Caco-2 (cell line): ENCODE measurements around the gene HHLA2. TPM values are rescaled to one million over a fixed set of nuclear protein-coding genes. Genes with fewer than 3 reads are reported as not detected.

Experiments
- BruUV-seq: library from RNA; stranded (reverse); fragments of 400-500 nt; replicated peaks from 2 replicates; lab custom pipeline; 2021; lab: Mats Ljungman, UMichigan
- CTCF ChIA-PET: fragments of 300-600 bp; sonication (Branson Sonifier 250); formaldehyde crosslinking; loops from one replicate; lab custom pipeline; 2022; ENCODE audit warnings: antibody characterized with exemption; lab: Charles Lee
- POLR2A ChIA-PET: fragments of 300-600 bp; sonication (Branson Sonifier 250); formaldehyde crosslinking; loops from one replicate; lab custom pipeline; 2022; ENCODE audit warnings: antibody characterized with exemption; lab: Charles Lee
- DNase-seq, 2 experiments: peaks; one replicate each; pipeline versions ENCODE4 v3.0.0 to v3.0.0-alpha.2; 2020 to 2022
- H3K27me3 ChIP-seq: replicated peaks from 2 replicates; pipeline ENCODE4 v1.6.0; 2011; ENCODE audit warnings: low read length; ENCODE audit not compliant: control insufficient read depth, insufficient read depth
- H3K36me3 ChIP-seq: 2 replicates; pipeline ENCODE4 v1.5.1; 2011; ENCODE audit warnings: low read length; ENCODE audit not compliant: control insufficient read depth, insufficient read depth
- H3K4me1 ChIP-seq: fragments of 250-450 bp; sonication (Bioruptor Pico); 2 replicates; pipeline ENCODE4 v1.5.1; 2020; ENCODE audit warnings: mild to moderate bottlenecking
- H3K4me3 ChIP-seq: 2 replicates; pipeline ENCODE4 v1.5.1; 2011; ENCODE audit warnings: low read depth, mild to moderate bottlenecking, control low read depth, low read length
- H3K9me3 ChIP-seq: fragments of 250-450 bp; sonication (Bioruptor Pico); 2 replicates; pipeline ENCODE4 v1.5.1; 2020; ENCODE audit warnings: mild to moderate bottlenecking, moderate library complexity
- H3K27ac Mint-ChIP-seq: one replicate; pipeline ENCODE4 v1.8.0; 2022; ENCODE audit warnings: mixed read lengths; ENCODE audit not compliant: unreplicated experiment
- H3K27me3 Mint-ChIP-seq: one replicate; pipeline ENCODE4 v1.8.0; 2022; ENCODE audit warnings: mixed read lengths; ENCODE audit not compliant: insufficient read depth, unreplicated experiment
- H3K36me3 Mint-ChIP-seq: one replicate; pipeline ENCODE4 v1.8.0; 2022; ENCODE audit warnings: mild to moderate bottlenecking, mixed read lengths; ENCODE audit not compliant: insufficient read depth, unreplicated experiment
- H3K4me1 Mint-ChIP-seq: one replicate; pipeline ENCODE4 v1.8.0; 2022; ENCODE audit warnings: low read depth, mixed read lengths; ENCODE audit not compliant: unreplicated experiment
- H3K4me3 Mint-ChIP-seq: one replicate; pipeline ENCODE4 v1.8.0; 2022; ENCODE audit warnings: mild to moderate bottlenecking, moderate library complexity, mixed read lengths; ENCODE audit not compliant: unreplicated experiment
- H3K9me3 Mint-ChIP-seq: one replicate; pipeline ENCODE4 v1.8.0; 2022; ENCODE audit warnings: mixed read lengths; ENCODE audit not compliant: unreplicated experiment
- intact Hi-C: fragments of 100-400 bp; cut with micrococcal nuclease; formaldehyde crosslinking; loops from one replicate; pipeline ENCODE4 v1.10.0; 2022; ENCODE audit not compliant: unreplicated experiment
- total RNA-seq: library from RNA; stranded (reverse); gene quantifications from 2 replicates; pipeline ENCODE4 v1.2.3, GENCODE V29; 2022
- TF ChIP-seq, protein P1 (sequence below), 2 experiments: fragments of 200-600 bp in 1 of 2; IDR thresholded peaks; 1 replicate in 1 of 2; 2 replicates in 1 of 2; pipeline versions ENCODE4 v1.5.1 to v1.8.0; 2011 to 2022; ENCODE audit warnings: antibody characterized with exemption in 1 of 2, control low read depth in 1 of 2, inconsistent platforms in 1 of 2, low read depth in 1 of 2, low read length in 1 of 2, mild to moderate bottlenecking in 1 of 2, moderate library complexity in 1 of 2; ENCODE audit not compliant: insufficient read depth in 1 of 2, severe bottlenecking in 1 of 2, unreplicated experiment in 1 of 2

The HHLA2 gene
- total RNA-seq, 1 experiment from 2014 or later: 0.50 TPM

DNA sequence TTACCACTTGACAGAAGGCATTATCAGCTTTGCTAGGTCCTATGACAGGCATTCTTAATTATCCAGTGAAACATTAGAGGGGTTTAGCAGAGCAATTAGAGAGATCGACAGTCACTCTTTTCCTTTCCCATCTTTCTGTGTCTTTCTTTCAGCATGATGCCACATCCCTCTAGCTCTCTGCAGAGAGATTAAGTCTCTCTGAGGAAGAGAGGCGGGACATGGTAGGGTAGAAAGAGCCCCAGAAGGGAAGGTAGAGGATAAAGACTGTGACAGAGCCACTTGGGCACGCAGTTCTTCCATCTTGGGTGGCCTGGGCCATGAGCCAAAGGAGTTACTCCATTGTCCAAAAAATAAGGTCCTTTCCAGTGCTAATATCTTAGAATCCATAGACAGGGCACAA lies 55.8 kb downstream of the HHLA2 start:
- CTCF ChIA-PET: no interaction called here
- Mint-ChIP-seq H3K9me3 (no peaks in the 10 kb centered on the region), H3K27ac (no peak overlapping the region), H3K4me3 (no peak overlapping the region), H3K27me3 (no peaks in the 10 kb centered on the region), H3K36me3 (no peaks in the 10 kb centered on the region), H3K4me1 (peaks cover 3% of the 10 kb centered on the region)
- Histone ChIP-seq H3K4me3 (no peak overlapping the region), H3K27me3 (no peaks in the 10 kb centered on the region), H3K9me3 (no peaks in the 10 kb centered on the region), H3K36me3 (no peaks in the 10 kb centered on the region), H3K4me1 (no peaks in the 10 kb centered on the region)
- DNase-seq: no peak
- TF ChIP-seq, protein P1, sequence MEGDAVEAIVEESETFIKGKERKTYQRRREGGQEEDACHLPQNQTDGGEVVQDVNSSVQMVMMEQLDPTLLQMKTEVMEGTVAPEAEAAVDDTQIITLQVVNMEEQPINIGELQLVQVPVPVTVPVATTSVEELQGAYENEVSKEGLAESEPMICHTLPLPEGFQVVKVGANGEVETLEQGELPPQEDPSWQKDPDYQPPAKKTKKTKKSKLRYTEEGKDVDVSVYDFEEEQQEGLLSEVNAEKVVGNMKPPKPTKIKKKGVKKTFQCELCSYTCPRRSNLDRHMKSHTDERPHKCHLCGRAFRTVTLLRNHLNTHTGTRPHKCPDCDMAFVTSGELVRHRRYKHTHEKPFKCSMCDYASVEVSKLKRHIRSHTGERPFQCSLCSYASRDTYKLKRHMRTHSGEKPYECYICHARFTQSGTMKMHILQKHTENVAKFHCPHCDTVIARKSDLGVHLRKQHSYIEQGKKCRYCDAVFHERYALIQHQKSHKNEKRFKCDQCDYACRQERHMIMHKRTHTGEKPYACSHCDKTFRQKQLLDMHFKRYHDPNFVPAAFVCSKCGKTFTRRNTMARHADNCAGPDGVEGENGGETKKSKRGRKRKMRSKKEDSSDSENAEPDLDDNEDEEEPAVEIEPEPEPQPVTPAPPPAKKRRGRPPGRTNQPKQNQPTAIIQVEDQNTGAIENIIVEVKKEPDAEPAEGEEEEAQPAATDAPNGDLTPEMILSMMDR (IDR thresholded peaks at IDR 0.05; ENCODE audit: insufficient read depth in 1 of 2, low read depth in 1 of 2, low read length in 1 of 2, severe bottlenecking in 1 of 2, unreplicated experiment in 1 of 2): no peak
- no TSS peak for BruUV-seq
- POLR2A ChIA-PET: no interaction called here
- intact Hi-C loops: no loop called here

GRCh38 chr3:108354562-108354961 lies 58.2 kb downstream of the HHLA2 start:
- no peaks in the 10 kb centered on the region for H3K9me3 Mint-ChIP-seq
- no peaks in the 10 kb centered on the region for H3K9me3 ChIP-seq
- no peak overlapping the region for H3K4me3 Mint-ChIP-seq
- ChIA-PET POLR2A (no interaction called here), CTCF (no interaction called here)
- H3K27me3 ChIP-seq: no peaks in the 10 kb centered on the region
- no peak for DNase-seq
- H3K4me1 Mint-ChIP-seq: peaks cover 11% of the 10 kb centered on the region
- intact Hi-C loops: no loop called here
- no peaks in the 10 kb centered on the region for H3K4me1 ChIP-seq
- H3K36me3 Mint-ChIP-seq: no peaks in the 10 kb centered on the region
- H3K4me3 ChIP-seq: no peak overlapping the region
- H3K36me3 ChIP-seq: no peaks in the 10 kb centered on the region
- no peaks in the 10 kb centered on the region for H3K27me3 Mint-ChIP-seq
- H3K27ac Mint-ChIP-seq: no peak overlapping the region
- TF ChIP-seq, protein P1 (IDR thresholded peaks at IDR 0.05; ENCODE audit: insufficient read depth in 1 of 2, low read depth in 1 of 2, low read length in 1 of 2, severe bottlenecking in 1 of 2, unreplicated experiment in 1 of 2): no peak
- no TSS peak for BruUV-seq

- H3K9me3 ChIP-seq: no peaks in the 10 kb centered on the region
- Mint-ChIP-seq H3K4me3 (no peak overlapping the region), H3K36me3 (no peaks in the 10 kb centered on the region), H3K27ac (no peak overlapping the region), H3K4me1 (peaks cover 11% of the 10 kb centered on the region), H3K27me3 (no peaks in the 10 kb centered on the region), H3K9me3 (no peaks in the 10 kb centered on the region)
- H3K27me3 ChIP-seq: no peaks in the 10 kb centered on the region
- POLR2A ChIA-PET: no interaction called here
- H3K4me3 ChIP-seq: no peak overlapping the region
- intact Hi-C loops: no loop called here
- CTCF ChIA-PET: no interaction called here
- H3K36me3 ChIP-seq: no peaks in the 10 kb centered on the region
- BruUV-seq: no TSS peak
- TF ChIP-seq, protein P1 (IDR thresholded peaks at IDR 0.05; ENCODE audit: insufficient read depth in 1 of 2, low read depth in 1 of 2, low read length in 1 of 2, severe bottlenecking in 1 of 2, unreplicated experiment in 1 of 2): no peak
- no peak for DNase-seq
- no peaks in the 10 kb centered on the region for H3K4me1 ChIP-seq
Observed at GRCh38 chr3:108357042-108357441, 60.7 kb downstream of the HHLA2 start.
